ENCODE results near the gene CD6.

The CD6 gene

DNA sequence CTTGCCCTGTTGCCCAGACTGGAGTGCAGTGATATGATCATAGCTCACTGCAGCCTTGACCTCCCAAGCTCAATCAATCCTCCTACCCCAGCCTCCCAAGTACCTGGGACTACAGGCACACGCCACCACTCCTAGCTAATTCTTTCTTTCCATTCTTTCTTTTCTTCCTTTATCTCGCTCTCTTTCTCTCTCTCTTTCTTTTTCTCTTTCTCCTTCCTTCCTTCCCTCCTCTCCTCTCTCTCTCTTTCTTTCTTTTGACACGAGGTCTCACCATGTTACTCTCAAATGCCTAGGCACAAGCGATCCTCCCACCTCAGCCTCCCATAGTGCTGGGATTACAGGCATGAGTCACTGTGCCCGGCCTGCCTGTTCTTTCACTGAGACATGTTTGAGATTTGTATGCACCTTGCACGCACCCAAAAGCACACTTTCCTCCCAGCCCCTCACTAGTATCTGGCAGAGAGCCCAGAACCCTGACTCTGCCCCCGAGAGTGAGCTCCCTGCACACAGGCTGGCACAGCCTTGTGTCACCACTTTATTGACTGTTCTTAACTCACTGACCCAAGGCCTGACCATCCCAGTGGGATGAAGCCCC lies 56.8 kb downstream of the CD6 start:
- peak; percentile 54 for DNase-seq (ENCODE audit: low read depth)

GRCh38 chr11:61032824-61033223 lies 61.3 kb downstream of the CD6 start:
- DNase-seq (ENCODE audit: low read depth), result no peak

GRCh38 chr11:61033417-61033816 lies 61.9 kb downstream of the CD6 start:
- DNase-seq (ENCODE audit: low read depth), result no peak

GRCh38 chr11:61034111-61034510 lies 62.6 kb downstream of the CD6 start:
- no peak for DNase-seq (ENCODE audit: low read depth)

DNA sequence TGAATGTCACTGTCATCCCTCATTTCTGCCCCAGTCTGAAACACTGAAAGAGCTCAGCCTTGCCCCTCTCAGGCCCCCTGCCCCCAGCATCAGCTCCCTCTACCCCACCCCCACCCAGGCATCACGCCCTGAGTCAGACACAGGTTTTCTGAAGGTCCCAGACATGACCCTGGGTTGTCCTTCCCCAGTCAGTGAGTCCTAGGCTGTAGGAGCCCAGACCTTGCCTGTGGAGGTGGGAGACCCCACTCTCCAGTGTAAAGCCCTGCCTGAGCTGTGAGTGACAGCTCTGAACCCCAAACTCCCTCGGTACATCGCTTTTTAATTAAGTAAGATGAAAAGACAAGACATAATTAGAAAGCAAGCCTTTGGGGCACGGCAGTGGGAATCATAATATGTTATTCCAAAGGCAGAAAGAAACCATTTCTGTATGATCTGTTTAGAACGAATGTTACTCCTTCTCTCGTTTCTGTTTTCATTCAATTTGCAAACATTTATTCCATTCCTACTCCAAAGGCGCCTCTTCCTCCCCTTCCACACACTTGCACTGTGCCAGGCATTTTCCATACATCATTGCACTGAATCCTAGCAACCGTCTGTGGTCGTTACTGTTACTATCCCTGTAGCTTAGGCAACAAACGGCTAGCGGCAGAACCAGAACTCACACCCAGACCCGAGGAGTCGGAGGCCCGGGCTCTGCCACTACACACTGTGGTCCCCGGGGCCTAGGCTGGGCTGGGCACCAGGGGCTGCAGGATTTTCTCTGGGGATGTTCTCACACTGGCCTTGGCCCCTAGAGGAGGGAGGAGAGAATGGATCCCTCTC lies 63.4 kb downstream of the CD6 start:
- no peak for DNase-seq (ENCODE audit: low read depth)

DNA sequence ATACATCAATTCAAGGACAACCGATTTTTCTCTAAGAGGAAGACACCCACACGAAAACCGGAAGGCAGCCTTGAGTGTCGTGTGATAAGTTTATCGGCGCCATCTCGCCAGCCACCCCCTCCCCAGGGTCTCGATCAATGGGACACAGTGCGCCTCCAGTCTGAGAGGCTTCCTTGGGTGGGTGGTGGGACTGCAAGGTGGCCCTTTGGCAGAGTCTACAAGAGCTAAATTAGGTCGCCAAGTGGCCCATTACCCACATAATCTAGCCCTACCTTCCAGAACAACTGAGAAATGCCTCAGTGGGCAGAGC lies 64.0 kb downstream of the CD6 start:
- no peak for DNase-seq (ENCODE audit: low read depth)

DNA sequence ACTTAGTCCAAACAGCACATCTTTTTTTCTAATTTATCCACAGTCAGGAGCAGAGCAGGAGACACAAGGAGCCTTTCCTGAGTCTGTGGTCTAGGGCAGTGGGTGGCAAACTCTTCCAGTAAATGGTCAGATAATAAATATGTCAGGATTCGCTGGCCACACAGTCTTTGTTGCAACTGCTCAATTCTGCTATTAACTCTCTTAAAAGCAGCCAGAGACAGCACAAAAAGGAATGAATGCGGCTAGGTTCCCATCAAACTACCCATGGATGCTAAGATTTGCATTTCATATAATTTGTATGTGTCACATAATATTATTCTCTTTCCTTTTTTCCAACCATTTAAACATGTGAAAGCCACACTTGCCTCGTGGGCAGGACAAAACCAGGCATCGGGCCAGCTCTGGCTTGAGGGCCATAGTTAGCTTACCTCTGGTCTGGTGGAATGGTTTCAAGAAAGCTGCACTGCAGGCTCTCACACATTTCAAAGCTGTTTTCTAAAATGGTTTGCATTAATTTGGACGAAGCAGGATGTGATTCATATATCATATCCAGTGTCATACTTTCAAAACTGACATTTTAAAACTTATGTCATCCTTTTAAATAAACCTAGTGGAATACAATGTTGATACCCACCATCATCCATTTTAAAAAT lies 66.1 kb downstream of the CD6 start:
- no peak for DNase-seq (ENCODE audit: low read depth)

DNA sequence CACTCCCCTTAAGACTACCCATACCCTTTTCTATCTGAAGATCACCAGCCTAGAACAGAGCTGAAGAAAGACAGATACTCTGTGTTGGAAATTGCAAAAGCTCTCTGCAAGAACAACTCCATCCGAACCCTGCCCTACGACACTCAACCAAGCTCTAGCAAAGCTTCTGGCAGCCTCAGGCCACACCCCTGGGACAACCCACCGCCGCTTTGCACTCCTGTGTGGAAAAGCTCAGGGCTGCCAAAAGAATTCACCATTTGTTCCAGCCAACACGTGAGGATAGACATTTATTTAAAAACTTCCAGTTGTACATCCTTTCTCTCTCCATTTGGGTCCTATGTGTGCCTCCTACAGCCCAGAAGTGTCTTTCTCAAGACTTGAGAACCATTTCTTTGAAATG lies 68.4 kb downstream of the CD6 start:
- DNase-seq (ENCODE audit: low read depth), result no peak

GRCh38 chr11:61041755-61042518 lies 70.5 kb downstream of the CD6 start:
- DNase-seq (ENCODE audit: low read depth), result peak; percentile 62

- DNase-seq (ENCODE audit: low read depth), result no peak
These were observed 71.1 kb downstream of the CD6 start for GRCh38 chr11:61042537-61042936.

- no peak for DNase-seq (ENCODE audit: low read depth)
These were observed 71.6 kb downstream of the CD6 start for GRCh38 chr11:61042961-61043540.

DNA sequence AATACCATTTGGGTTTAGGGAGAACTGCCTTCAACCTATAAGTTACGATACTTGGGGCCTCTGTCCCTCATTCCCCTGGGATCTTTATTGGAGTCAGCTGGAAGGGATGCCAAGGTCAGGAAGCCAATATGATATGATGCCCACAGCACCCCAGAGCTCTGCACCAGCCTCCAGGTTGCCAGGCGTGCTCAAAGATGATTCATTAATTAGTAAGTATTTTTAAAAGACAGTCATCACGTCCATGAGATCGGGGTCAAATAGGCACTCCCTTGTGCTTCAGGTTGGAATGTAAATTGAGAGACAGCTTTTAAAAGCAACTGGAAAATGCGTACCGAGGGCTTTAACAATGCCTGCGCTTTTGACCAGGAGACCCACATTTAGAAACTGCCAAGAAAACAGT lies 73.8 kb downstream of the CD6 start:
- DNase-seq (ENCODE audit: low read depth), result no peak

DNA sequence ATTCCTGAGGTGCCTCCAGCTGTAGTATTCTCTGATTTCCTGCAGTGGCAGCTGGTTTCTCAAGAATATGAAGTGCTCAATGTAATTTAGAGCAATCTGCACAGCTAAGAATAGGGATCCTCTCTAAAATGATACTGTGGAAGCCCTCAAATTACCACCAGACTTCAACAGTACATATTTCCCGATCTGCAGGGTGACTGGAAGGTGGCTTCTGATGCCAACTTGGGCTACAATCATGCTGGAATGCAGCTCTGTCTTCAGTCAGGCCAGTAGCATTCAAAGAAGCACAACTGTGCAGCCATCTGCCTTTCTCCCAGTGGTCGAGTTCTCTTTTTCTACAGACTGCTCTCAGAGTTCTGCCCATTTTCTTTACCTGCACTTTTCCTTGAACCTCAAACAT lies 75.4 kb downstream of the CD6 start:
- DNase-seq (ENCODE audit: low read depth), result no peak

- no peak for DNase-seq (ENCODE audit: low read depth)
These were observed 77.0 kb downstream of the CD6 start for GRCh38 chr11:61048368-61049062.

- DNase-seq (ENCODE audit: low read depth), result no peak
These were observed 77.5 kb downstream of the CD6 start for GRCh38 chr11:61049063-61049377.

DNA sequence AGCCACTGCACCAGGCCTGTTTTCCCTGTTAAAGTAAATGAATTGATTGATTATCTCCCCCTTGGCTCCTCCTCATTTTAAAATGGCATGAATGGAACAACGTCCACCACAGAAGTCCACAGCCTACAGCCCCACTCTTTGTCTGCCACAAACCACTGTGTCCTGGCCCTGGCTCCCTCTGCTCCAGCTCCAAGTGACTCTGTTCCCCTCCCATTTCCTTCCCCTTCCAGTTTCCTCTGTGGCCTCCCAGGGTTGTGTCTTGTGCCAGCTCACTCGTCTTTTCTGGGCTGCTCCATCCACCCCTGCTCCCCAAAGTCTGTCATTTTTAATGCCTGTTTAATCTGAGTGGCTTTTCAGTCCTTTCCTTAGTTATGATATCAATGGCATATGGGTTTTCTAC lies 78.4 kb downstream of the CD6 start:
- no peak for DNase-seq (ENCODE audit: low read depth)

GRCh38 chr11:61052182-61052972 lies 80.9 kb downstream of the CD6 start:
- no peak for DNase-seq (ENCODE audit: low read depth)

GRCh38 chr11:61053191-61053590 lies 81.7 kb downstream of the CD6 start:
- DNase-seq (ENCODE audit: low read depth), result no peak

DNA sequence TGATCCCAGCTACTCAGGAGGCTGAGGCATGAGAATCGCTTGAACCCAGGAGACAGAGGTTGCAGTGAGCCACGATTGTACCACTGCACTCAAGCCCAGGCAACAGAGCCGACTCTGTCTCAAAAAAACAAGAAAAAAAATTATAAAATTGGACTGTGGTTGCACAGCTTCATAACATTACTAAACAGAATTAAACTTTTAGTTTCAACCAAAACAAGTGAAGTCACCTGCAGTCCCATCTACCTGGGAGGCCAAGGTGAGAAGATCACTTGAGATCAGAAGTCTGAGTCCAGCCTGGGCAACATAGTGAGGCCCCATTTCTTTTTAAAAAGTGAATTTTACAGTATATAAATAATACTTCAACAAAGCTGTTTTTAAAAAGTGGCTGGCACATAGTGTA lies 83.0 kb downstream of the CD6 start:
- no peak for DNase-seq (ENCODE audit: low read depth)

DNA sequence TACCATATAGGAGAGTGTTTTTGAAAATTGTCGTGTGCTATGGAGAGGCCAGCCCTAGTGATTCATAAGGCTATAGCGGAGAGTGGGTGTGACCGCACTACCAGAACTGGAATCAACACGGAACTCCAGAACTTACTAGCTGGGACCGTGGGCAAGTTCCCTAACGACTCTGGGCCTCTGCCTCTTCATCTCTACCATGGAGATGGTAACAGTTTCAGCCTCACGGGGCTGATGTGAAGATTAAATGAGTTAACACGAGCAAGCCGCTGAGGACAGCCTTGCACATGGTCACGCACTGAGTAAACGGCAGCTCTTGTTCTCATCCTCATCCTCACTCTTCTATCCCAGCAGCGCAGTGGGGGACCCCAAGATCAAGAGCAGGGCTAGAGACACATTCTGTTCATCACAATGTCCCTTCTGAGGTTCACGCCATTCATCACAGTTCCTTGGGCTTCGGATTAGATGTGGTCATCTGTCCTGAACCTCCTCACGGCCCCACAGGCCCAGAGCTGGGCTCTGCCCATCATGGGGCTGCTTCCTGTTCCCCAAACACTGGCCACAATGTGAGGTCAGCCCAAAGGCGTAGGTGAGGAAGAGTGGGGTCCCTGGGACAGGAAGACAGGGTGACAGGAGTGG lies 83.6 kb downstream of the CD6 start:
- no peak for DNase-seq (ENCODE audit: low read depth)

- DNase-seq (ENCODE audit: low read depth), result no peak
These were observed 84.3 kb downstream of the CD6 start for GRCh38 chr11:61055776-61056175.

All from stimulated activated CD8-positive, alpha-beta memory T cell treated with anti-CD3 and anti-CD28 coated beads, Interleukin-12 subunit alpha, Interleukin-12 subunit beta, amount 100 ng/mL, for 4 hours (primary cell).